ENCODE measurements around the gene RAB33A. TPM values are rescaled to one million over a fixed set of nuclear protein-coding genes. Genes with fewer than 3 reads are reported as not detected.
"Not testable (repeated sequence)": the region's sequence is repeated elsewhere in the genome, so short reads cannot be mapped to it uniquely, and the experiment has no call there.

RAB33A gene
- total RNA-seq, 1 experiment from 2014 or later: not detected

DNA sequence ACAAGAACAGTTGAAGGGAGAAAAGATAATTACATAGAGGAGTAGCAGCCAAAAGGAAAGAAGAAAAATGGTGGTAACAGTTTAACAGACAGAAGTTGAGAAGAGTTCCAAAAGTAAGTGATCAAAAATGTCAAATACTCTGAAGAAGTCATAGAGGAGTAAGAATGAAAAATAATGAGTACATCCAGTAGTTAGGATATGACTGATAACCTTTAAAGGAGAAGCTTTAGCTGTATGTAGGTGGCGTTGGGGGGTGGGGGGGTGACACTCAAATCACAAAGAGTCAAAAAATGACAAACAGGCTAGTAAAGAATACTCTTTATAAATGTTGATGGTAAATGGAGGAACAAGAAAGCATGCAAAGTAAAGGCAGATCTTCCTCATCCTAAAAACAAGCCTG is 40.6 kb downstream of the RAB33A start:
- no peak for DNase-seq (ENCODE audit: low read depth)
- in situ Hi-C loops (cut with HindIII; ENCODE audit: low pct_unique_long_range_greater_than_20kb, low sequenced_read_pairs): no loop called here

DNA sequence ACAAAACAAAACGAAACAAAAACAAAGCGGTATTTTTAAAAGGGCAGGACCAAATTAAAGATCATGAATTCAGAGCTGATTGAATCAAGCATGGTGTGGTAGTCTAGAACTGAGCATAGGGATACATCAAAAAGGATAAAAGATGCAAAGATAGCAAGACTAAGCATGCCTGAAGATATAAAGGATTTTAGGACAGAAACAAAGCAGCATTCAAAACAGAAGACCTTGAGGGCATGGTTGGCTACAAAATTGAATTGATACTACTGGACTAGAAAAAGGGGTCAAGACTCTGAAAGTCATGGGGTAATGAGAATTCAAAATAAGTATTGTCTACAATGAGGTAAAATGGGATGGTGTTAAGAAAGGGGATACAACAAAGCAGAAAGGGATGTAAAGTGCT is 41.6 kb downstream of the RAB33A start:
- in situ Hi-C loops (cut with HindIII; ENCODE audit: low pct_unique_long_range_greater_than_20kb, low sequenced_read_pairs): no loop called here
- no peak for DNase-seq (ENCODE audit: low read depth)

DNA sequence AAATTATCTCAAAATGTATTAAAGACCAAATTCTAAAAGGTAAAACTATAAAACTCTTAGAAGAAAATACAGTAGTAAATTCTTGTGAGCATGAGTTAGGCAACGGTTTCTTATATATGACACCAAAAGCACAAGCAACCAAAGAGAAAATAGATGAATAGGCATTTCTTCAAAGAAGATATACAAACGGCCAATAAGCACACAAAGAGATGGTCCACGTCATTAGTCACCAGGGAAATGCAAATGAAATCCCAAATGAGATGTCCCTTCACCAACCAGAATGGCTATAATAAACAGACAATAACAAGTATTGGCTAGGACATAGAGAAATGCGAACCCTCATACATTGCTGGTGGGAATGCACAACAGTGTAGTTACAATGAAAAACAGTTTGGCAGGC is 44.6 kb downstream of the RAB33A start:
- DNase-seq (ENCODE audit: low read depth): peak; percentile 3
- in situ Hi-C loops (cut with HindIII; ENCODE audit: low pct_unique_long_range_greater_than_20kb, low sequenced_read_pairs): no loop called here

DNA sequence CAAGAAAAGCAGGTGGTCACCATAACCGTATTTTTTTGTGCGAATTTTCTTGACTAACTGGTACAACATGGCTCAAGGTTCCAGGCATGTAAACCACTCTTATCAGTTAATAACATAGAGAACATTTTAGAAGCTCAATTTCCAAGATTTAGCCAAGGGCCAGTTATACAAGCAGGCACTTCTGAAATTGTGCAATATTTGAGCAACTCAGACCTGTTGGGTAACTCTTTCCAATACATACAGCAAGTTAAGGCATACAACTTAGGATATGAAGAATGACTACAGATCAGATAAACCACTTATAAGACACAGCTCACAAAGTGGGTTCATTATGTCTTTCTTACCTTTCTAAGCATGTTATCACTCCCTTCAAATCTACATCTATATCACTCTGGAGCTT is 53.0 kb downstream of the RAB33A start:
- DNase-seq (ENCODE audit: low read depth): no peak
- in situ Hi-C loops (cut with HindIII; ENCODE audit: low pct_unique_long_range_greater_than_20kb, low sequenced_read_pairs): no loop called here

DNA sequence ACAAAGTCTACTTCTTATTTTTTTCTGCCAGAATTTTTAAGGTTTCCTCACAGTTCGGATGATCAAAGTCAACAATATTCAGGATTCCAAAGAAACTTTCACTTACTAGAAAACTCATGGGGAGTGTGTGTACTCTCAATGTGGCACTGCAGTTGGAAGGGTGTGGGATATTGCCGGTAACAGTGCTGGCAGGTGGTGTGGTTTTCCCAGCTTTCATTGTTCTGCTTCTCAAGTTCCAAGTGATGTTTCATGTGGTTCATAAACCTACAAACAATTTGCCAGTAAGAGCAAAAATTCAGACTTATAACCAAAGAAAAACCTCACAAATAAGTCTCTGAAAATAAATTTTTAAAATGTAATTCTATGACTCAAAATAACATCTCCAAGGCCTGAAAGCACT is 57.1 kb downstream of the RAB33A start:
- in situ Hi-C loops (cut with HindIII; ENCODE audit: low pct_unique_long_range_greater_than_20kb, low sequenced_read_pairs): no loop called here
- DNase-seq (ENCODE audit: low read depth): no peak

DNA sequence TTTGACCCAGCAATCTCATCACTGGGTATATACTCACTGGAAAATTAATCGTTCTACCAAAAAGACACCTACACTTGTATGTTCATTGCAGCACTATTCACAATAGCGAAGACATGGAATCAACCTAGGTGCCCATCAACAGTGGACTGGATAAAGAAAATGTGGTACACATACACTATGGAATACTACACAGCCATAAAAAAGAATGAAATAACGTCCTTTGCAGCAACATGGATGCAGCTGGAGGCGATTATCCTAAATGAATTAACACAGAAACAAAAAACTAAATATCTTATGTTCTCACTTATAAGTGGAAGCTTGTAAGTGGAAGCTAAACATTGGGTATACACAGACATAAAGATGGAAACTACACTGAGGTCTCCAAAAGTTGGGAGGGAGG is 59.4 kb downstream of the RAB33A start:
- in situ Hi-C loops (cut with HindIII; ENCODE audit: low pct_unique_long_range_greater_than_20kb, low sequenced_read_pairs); DNase-seq (ENCODE audit: low read depth): not testable (repeated sequence)

Other genes starting within 250 kb of the RAB33A start
- gene BCORL1, start 189.3 kb upstream of the RAB33A start, total RNA-seq (2014; rRNA removed; shearing (Covaris generic); ENCODE audit: low replicate concordance): 0.06 and 0.44 TPM in 2 replicates
- 12.5 and 16.0 TPM in 2 replicates for gene ELF4, start 61.5 kb upstream of the RAB33A start, total RNA-seq (2014; rRNA removed; shearing (Covaris generic); ENCODE audit: low replicate concordance)
- gene AIFM1, start 6.1 kb upstream of the RAB33A start, total RNA-seq (2014; rRNA removed; shearing (Covaris generic); ENCODE audit: low replicate concordance): 29.7 and 39.0 TPM in 2 replicates
- gene ZNF280C, start 96.9 kb downstream of the RAB33A start, total RNA-seq (2014; rRNA removed; shearing (Covaris generic); ENCODE audit: low replicate concordance): 2.9 and 6.5 TPM in 2 replicates
- 4.1 and 5.0 TPM in 2 replicates for gene SLC25A14, start 168.0 kb downstream of the RAB33A start, total RNA-seq (2014; rRNA removed; shearing (Covaris generic); ENCODE audit: low replicate concordance)
- not detected in 2 replicates for gene GPR119, start 213.7 kb downstream of the RAB33A start, total RNA-seq (2014; rRNA removed; shearing (Covaris generic); ENCODE audit: low replicate concordance)
- 23.9 and 40.7 TPM in 2 replicates for gene RBMX2, start 230.0 kb downstream of the RAB33A start, total RNA-seq (2014; rRNA removed; shearing (Covaris generic); ENCODE audit: low replicate concordance)